Right cardiac atrium (tissue), 5 donors: ENCODE measurements around the gene P3H4. TPM values are rescaled to one million over a fixed set of nuclear protein-coding genes. Genes with fewer than 3 reads are reported as not detected.

Source experiments
- ATAC-seq, 2 donors: fragments of 200-7000 bp; cut with Tn5 transposase; one replicate each; pipeline versions ENCODE4 v1.8.0 to v1.9.1; 2020; ENCODE audit warnings: moderate library complexity in 2 of 2, mild to moderate bottlenecking in 1 of 2
- DNase-seq, 3 donors: peaks; one replicate each; pipeline ENCODE4 v3.0.0-alpha.2; 2020
- H3K27ac ChIP-seq: one replicate; pipeline ENCODE4 v1.5.1; 2013; ENCODE audit warnings: mild to moderate bottlenecking, low read length, control low read depth, moderate library complexity
- H3K27me3 ChIP-seq: one replicate; pipeline ENCODE4 v1.6.1; 2013; ENCODE audit not compliant: control insufficient read depth, insufficient read depth
- H3K4me1 ChIP-seq: one replicate; pipeline ENCODE4 v1.6.1; 2013; ENCODE audit warnings: low read length; ENCODE audit not compliant: control insufficient read depth, insufficient read depth
- H3K4me3 ChIP-seq: one replicate; pipeline ENCODE4 v1.5.1; 2013; ENCODE audit warnings: low read length, control low read depth
- H3K9me3 ChIP-seq: one replicate; pipeline ENCODE4 v1.6.1; 2013; ENCODE audit warnings: low read length; ENCODE audit not compliant: control insufficient read depth
- WGBS: extraction: QIAGEN DNeasy Blood & Tissue Kit; methylation state at CpG from one replicate; pipeline ENCODE4 v1.1.7; 2013; 5-methylcytosine and 5-hydroxymethylcytosine counted together
- intact Hi-C, 4 donors: fragments of 100-400 bp; cut with DNase I; formaldehyde crosslinking; loops; one replicate each; pipeline versions ENCODE4 v1.11.0 to v1.14.0; 2022 to 2023
- polyA plus RNA-seq: library from polyadenylated mRNA; stranded (reverse); fragments of 200-250 nt; gene quantifications from one replicate; pipeline ENCODE4 v1.2.3, GENCODE V29; 2013
- total RNA-seq, 4 donors: library from RNA; stranded (reverse); fragmentation: NEBNext Ultra II Directional; extraction: Animal tissue kit (Norgen Biotek cat#: 25700); gene quantifications; one replicate each; pipeline ENCODE4 v1.2.1, GENCODE V29; 2021
- donor health status: healthy with polysubstance abuse.
- donor health status: DM: no; HTN: yes; CAD: no.
- donor health status: DM: no; HTN: no; CAD: no.
- donor health status: DM: no; HTN: yes; CAD: no; lungs with severe emphysema.
- donor health status: DM: yes; HTN: yes; CAD: no.

Gene P3H4
- total and polyA plus RNA-seq, 5 donors: 9.8 to 17.1 (median 12.9) TPM

DNA sequence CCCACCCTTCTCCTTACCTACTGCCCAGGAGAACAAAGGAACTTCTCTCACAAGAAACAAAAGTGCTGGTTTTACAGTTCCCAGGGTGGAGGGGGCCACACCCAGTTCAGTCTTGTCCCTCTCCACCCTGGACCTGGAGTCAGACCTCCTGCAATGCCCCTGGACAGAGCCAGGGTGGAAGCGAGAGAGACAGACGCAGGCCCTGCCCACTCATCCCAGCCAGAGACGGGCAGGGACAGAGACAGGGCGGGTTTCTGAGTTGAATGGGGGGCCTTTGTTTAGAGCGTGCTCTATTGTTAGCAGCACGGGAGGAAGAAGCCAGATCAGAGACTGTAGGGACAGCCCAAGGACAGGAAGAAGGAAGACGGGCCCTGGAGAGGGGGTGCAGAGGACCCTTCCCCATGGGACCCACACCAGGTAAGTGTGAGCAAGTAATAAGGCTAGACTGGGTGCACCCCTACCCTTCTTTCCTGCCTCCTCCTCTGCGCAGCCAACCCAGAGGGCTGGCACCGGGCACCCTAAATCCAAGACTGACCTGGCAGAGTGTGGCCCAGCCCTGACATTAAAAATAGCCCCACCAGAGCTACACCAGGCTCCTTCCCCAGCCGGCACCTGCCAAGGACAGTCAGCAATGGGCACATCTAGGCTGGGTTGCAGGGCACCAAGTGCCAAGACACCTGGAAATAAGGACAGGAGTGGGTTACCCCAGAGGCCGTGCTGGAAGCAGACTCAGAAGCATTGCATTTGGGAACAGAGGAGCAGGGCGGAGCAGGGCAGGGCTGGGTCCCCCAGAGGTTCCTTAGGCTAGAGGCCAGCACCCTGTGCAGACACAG lies 36.1 kb downstream of the P3H4 start:
- ATAC-seq: peak in 1 of 2 donors; percentile 30
- no peak overlapping the region for H3K4me3 ChIP-seq
- peak overlapping the region; percentile 80 for H3K27ac ChIP-seq
- intact Hi-C loops: no loop called here
- no peaks in the 10 kb centered on the region for H3K9me3 ChIP-seq
- peaks cover 41% of the 10 kb centered on the region for H3K4me1 ChIP-seq
- no peaks in the 10 kb centered on the region for H3K27me3 ChIP-seq
- 45% methylated on average over 12 of the region's 12 CpGs for WGBS
- peak in 1 of 3 donors; percentile 68 for DNase-seq

GRCh38 chr17:41773731-41774193 lies 38.0 kb downstream of the P3H4 start:
- WGBS: 42% methylated on average over 8 of the region's 8 CpGs
- peaks cover 38% of the 10 kb centered on the region for H3K4me1 ChIP-seq
- intact Hi-C loops: no loop called here

DNA sequence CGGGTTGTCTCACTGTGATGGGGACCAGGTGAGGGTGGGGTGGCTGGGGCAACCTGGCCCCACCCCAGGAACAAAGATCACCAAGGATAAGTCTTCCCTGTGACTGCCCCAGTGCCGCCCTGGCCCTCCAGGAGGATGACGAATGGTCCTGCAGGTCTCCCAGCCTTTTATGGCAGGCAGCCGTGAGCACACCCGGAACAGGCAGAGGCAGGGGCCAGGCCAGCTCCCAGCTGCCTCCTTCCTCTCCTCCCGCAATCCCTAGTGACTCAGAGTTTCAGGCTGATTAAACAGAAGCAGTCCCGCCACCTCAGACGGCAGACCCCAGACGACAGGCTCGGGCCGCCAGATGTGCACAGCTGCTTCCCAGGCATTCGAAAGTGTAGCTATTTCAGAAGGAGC lies 38.6 kb downstream of the P3H4 start:
- intact Hi-C loops: no loop called here
- peak; percentile 29 to 56 for ATAC-seq
- Histone ChIP-seq H3K4me3 (no peak overlapping the region), H3K27ac (peak overlapping the region; percentile 54), H3K4me1 (peaks cover 38% of the 10 kb centered on the region), H3K9me3 (no peaks in the 10 kb centered on the region), H3K27me3 (no peaks in the 10 kb centered on the region)
- WGBS: 21% methylated on average over 12 of the region's 12 CpGs
- peak; percentile 84 to 88 (median 87) for DNase-seq

More at GRCh38 chr17:41773731-41774193, 38.0 kb downstream of the P3H4 start:
- Histone ChIP-seq H3K27me3 (no peaks in the 10 kb centered on the region), H3K9me3 (no peaks in the 10 kb centered on the region), H3K4me3 (no peak overlapping the region), H3K27ac (peak overlapping the region; percentile 34)
- ATAC-seq: no peak
- peak in 1 of 3 donors; percentile 50 for DNase-seq

DNA sequence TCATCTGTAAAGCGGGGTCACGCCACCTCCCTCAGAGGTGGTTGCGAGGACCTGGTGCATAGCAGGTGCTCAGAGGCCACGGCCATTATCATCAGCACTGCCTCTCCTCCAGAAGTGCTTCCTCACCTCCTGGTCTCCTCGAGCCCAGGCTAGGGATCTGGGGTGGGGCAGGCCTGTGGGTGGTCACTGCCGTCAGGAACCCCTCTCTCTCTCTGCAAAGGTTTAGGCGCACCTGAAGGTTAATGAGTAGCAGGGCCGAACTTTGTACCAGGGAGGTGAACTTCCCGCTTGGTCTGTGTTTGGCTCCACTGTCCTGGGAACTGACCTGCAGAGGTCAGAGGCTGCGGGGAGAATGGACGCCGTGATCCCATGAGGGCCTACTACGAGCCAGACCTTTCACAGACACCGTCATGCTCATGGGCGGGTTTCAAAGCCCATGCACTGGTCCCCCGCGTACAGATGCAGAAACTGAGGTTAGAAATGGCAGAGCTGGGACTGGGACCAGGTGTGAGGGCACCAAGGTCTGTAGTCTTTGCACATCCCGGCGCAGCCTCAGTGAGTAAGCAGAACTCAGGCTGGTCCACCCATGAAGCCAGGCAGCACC lies 39.1 kb downstream of the P3H4 start:
- no peak for ATAC-seq
- 83% methylated on average over 19 of the region's 19 CpGs for WGBS
- Histone ChIP-seq H3K27ac (peak overlapping the region; percentile 54), H3K9me3 (no peaks in the 10 kb centered on the region), H3K4me1 (peaks cover 35% of the 10 kb centered on the region), H3K4me3 (no peak overlapping the region), H3K27me3 (no peaks in the 10 kb centered on the region)
- DNase-seq: peak in 1 of 3 donors; percentile 39
- intact Hi-C loops: no loop called here

GRCh38 chr17:41772218-41772585 lies 39.5 kb downstream of the P3H4 start:
- H3K27me3 ChIP-seq: no peaks in the 10 kb centered on the region
- WGBS: 86% methylated on average over 4 of the region's 4 CpGs
- H3K27ac ChIP-seq: no peak overlapping the region
- intact Hi-C loops: no loop called here
- peaks cover 32% of the 10 kb centered on the region for H3K4me1 ChIP-seq
- no peak for DNase-seq
- H3K4me3 ChIP-seq: no peak overlapping the region
- no peak for ATAC-seq
- no peaks in the 10 kb centered on the region for H3K9me3 ChIP-seq

DNA sequence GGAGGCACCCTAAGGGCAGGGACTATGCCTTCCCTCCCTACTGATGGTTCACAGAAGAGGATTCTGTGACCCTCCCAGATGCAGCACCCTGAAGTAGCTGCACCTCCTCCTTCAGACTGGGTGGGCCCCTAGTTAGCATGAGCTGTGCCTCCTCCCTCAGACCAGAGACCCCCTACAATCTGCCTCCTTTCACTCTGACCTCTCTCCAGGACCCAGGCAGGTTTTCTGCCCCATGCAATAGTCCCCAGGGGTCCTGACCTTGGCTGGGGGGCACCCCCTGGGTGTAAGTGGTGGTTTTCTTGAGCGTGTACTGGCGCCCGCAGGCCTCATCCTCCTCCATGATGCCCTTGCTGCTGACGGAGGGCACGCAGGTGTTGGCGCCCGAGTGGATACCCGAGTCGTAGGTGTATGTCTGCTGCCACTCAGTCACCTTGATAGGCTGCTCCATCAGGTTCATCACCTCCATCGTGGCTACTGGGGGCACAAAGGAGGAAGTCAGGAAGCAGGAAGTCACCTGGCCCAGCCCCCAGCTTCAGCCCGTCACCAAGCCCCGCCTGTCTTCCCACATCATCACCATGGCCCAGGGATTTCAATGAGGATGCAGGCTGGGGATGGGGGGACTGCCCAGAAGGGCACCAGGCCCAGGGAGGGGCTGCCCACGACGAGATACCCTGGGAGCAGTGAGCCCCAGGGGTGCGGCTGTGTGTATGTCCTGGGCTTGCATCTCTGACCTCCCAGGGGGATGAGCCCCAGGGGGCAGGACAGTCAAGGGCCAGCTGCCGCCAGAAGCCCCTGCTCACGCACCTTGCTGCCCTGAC lies 40.2 kb downstream of the P3H4 start:
- WGBS: 84% methylated on average over 17 of the region's 17 CpGs
- no peak overlapping the region for H3K4me3 ChIP-seq
- DNase-seq: peak in 2 of 3 donors; percentile 21 to 43
- peaks cover 28% of the 10 kb centered on the region for H3K4me1 ChIP-seq
- no peak for ATAC-seq
- no peaks in the 10 kb centered on the region for H3K9me3 ChIP-seq
- H3K27ac ChIP-seq: no peak overlapping the region
- intact Hi-C loops: no loop called here
- no peaks in the 10 kb centered on the region for H3K27me3 ChIP-seq

- Histone ChIP-seq H3K27me3 (no peaks in the 10 kb centered on the region), H3K4me1 (peaks cover 15% of the 10 kb centered on the region), H3K27ac (no peak overlapping the region), H3K4me3 (no peak overlapping the region), H3K9me3 (no peaks in the 10 kb centered on the region)
- ATAC-seq (no peak), DNase-seq (peak in 1 of 3 donors; percentile 33)
- 71% methylated on average over 3 of the region's 3 CpGs for WGBS
- intact Hi-C loops: no loop called here
These were observed 41.8 kb downstream of the P3H4 start for GRCh38 chr17:41769985-41770384.

DNA sequence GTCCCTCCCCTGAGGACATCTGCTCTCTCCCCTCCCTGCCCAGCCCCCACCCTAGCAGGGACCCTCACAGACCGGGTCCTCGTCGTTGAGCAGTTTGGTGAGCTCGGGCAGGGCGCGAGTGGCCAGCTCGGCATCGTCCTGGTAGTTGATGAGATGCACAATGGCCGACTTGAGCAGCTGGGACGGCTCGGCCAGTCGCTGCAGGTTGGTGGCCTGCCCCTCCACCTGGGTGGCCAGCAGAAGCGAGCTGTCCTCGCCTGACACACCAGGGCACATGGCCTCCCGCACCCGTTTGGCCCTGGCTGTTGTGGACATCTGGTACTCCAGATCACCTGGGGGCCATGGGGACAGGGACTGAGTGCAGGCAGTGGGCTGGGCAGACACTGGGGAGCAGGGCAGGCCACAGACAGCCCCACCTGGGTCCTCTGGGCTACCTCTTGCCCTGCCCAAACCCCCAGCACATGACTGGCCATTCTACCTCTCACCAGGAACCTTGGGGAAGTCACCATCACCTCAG lies 42.3 kb downstream of the P3H4 start:
- Histone ChIP-seq H3K4me1 (peaks cover 13% of the 10 kb centered on the region), H3K4me3 (no peak overlapping the region), H3K27ac (no peak overlapping the region), H3K27me3 (no peaks in the 10 kb centered on the region), H3K9me3 (no peaks in the 10 kb centered on the region)
- WGBS: 83% methylated on average over 16 of the region's 16 CpGs
- intact Hi-C loops: no loop called here
- DNase-seq (peak in 1 of 3 donors; percentile 53), ATAC-seq (no peak)

GRCh38 chr17:41768682-41769288 lies 43.0 kb downstream of the P3H4 start:
- DNase-seq (peak in 2 of 3 donors; percentile 33 to 52), ATAC-seq (no peak)
- no peak overlapping the region for H3K27ac ChIP-seq
- no peaks in the 10 kb centered on the region for H3K9me3 ChIP-seq
- H3K4me3 ChIP-seq: no peak overlapping the region
- intact Hi-C loops: no loop called here
- H3K27me3 ChIP-seq: no peaks in the 10 kb centered on the region
- peaks cover 11% of the 10 kb centered on the region for H3K4me1 ChIP-seq
- WGBS: 88% methylated on average over 23 of the region's 23 CpGs

DNA sequence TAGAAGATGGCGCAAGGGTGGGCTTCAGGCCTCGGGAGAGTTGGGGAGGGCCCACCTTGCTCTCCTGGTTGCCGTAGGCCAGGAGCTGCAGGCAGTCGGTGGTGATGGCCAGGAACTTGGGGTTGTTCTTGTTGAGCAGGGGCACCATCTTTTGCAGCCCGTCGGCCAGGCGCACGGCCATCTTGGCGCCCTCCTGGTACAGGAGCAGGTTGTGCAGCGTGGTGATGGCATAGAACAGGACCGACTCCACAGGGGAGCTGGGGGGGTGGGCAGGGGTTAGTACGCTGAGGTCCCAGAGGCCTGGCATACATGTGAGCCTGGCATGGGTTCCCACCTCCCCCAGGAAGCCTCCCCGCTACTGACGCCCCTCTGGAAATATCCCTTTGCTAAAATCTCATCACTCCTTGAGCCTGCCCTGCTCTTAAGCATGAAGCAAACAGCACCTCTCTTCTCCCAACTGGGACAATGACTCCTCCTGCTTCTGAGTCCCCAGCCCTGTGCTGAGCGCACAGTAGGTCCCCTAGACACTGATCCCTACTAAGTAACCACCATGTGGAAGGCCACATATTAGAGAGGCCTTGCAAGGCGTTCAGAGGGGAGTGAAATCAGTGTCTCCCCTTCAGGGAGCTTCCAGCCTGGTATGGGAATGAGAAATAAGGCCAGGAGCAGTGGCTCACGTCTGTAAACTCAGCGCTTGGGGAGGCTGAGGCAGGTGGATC lies 44.3 kb downstream of the P3H4 start:
- no peaks in the 10 kb centered on the region for H3K27me3 ChIP-seq
- no peaks in the 10 kb centered on the region for H3K4me1 ChIP-seq
- no peak overlapping the region for H3K4me3 ChIP-seq
- ATAC-seq: no peak
- peak in 2 of 3 donors; percentile 26 to 32 for DNase-seq
- intact Hi-C loops: no loop called here
- no peak overlapping the region for H3K27ac ChIP-seq
- 91% methylated on average over 18 of the region's 18 CpGs for WGBS
- no peaks in the 10 kb centered on the region for H3K9me3 ChIP-seq
